NCI-H2107 treated with DMSO at 0.1 percent for 48 hours (cell line): ENCODE results near the gene MED13L.
"Not testable (repeated sequence)": the region's sequence is repeated elsewhere in the genome, so short reads cannot be mapped to it uniquely, and the experiment has no call there.

Experiments used
- DNase-seq: peaks from one replicate; lab custom pipeline; 2025; ENCODE audit not compliant: unreplicated experiment; lab: John Stamatoyannopoulos, UW

Gene MED13L

DNA sequence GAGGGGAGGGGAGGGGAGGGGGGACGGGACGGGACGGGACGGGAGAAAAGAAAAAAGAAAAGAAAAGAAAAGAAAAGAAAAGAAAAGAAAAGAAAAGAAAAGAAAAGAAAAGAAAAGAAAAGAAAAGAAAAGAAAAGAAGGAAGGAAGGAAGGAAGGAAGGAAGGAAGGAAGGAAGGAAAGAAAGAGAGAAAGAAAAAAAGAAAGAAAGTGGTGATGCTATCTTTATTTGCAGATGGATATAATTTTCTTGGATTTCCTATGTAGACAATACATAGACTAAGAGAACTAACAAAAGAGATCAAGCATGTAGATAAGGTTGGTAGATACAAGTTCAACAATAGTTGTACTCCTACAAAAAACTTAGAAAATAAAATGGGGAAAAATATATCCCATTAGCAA lies 245.9 kb downstream of the MED13L start:
- not testable (repeated sequence) for DNase-seq

DNA sequence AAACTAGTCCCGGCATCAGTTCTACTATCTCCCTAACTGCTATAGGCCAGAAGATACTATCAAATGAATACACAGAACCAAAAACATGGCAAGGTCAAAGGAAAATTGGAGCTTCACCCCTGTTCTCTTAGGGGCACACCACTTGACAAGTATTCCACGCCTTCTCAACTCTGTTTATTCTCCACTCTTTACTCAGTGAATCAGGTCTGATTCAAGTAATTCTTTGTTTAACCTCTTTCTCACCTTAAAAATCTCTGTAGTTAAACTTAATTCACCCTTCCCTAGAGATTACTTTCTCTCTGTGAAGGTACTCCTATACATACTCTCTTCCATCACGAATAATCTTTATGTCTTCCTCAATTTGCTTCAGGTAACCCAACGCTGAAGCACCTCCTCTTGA lies 248.9 kb downstream of the MED13L start:
- DNase-seq = no peak

DNA sequence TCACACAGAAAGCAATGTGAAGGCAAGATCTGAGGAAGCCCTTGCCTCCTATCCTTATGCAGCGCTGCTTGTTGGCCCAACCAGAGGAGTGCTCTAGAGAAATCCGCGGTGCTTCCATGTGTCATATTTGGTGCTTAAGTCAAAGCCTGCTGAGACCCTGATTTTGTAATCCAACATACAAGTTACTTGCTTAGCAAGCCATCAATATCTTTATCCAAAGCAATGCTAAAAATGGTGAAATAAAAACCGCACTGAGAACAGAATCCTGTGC lies 250.0 kb downstream of the MED13L start:
- DNase-seq = no peak

DNA sequence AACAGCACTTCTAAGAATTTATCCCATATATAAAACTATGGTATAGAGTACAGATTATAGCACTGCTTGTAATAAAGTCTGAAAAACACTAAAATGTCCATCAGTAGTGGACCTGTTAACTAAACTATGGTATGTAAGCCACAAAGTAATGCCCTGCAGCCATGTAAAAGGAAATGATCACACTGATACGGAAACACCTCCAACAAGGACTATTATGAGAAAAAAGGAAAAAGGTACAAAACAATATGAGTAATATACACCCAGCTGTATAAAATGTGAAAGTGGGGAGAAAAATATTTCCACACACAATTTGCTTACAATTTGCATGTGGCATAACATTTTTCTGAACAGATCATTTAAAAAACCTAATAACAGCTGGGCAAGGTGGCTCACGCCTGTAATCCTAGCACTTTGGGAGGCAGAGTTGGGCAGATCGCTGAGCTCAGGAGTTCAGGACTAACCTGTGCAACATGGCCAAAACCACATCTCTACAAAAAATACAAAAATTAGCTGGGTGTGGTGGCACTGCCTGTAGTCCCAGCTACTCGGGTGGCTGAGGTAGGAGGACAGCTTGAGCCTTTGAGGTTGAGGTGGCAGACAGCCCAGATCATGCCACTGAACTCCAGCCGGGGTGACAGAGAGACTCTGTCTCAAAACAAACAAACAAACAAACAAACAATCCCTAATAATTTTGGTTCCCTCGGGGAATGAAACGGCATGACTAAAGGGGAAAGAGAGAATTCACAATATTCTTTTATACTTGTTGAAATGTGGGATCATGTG lies 250.5 kb downstream of the MED13L start:
- no peak for DNase-seq

DNA sequence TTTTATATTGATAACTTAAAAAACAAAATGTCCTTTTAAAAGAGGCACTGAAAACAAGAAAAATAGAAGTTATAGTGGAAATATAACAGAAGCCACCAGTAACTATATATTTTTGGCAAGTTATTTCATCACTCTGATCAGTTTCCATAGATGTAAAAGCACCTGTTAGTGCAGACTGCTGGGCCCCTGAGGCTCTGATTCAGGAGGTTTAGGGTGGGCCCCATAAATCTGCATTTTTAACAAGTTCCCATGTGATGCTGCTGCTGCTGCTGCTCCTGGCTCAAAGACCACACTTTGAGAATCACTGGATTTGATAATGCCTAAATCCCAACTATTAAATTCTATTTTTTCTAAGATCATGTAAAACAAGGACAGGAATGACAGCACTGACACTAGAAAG lies 251.1 kb downstream of the MED13L start:
- no peak for DNase-seq

DNA sequence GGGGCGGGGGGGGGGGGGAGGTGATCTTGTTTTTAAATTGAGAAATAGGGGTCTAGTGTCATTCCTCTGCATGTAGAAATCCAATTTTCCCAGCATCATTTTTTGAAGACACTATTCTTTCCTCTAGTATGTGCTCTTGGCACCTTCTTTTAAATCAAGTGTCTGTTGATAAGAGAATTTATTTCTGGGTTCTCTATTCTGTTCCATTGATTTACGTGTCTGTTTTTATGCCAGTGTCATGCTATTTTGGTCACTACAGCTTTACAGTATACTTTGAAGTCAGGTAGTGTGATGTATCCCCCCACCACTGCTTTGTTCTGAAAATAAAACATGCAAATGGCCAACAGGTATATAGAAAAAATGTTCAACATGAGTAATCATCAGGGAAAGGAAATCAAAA lies 252.7 kb downstream of the MED13L start:
- DNase-seq = no peak

DNA sequence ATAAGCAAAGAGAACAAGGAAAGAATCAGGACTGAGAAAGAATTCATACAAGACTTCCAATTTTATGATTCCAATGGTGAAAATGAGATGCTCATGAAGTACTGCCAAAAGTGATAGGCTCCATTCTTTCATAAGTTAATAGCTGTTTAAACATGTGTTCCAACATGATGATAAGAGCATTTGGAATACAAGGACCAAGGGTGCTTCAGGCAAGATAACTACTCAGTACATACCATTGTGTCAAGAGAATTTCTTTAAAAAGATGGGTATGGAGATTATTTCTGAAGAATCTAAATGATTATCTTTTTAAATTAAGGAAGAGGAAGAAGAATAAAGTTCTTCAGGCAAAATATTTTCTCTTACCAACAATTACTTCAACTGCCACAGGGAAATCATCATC lies 258.1 kb downstream of the MED13L start:
- DNase-seq = no peak

DNA sequence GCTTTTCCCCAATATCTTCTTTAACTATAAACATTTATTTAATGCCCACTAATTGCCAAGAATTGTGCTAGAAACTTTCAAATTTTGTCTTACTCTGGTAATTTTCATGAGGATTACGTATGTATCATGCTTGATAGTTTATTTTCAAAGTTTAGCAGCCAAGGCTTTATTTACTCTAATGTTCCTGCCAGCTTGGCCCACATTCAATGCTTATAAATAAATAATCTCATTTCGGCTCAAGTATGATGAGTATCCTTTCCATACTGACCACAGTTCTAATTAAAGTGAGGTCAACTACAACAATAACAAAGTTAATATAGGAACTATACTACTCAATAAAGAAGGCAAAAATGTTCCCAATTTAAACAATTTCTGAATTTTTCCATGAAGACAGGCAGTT lies 259.2 kb downstream of the MED13L start:
- no peak for DNase-seq

DNA sequence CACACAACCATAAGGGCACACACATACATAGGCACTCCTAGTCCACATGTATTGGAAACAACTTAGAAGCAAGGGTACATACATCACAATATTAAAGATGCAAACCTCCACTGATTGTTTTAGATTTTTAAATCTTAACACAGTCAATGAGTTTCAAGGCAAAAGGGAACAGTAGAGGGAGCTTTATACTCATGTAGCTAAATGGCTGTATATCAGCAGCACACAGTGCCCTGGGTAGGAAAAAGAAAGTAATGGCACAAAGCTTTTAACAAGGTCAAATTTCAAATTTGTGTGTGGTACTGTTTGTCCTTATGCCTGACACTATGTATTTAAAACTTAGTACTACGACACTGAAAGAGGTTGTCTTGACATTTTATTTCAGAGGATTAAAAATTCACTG lies 262.0 kb downstream of the MED13L start:
- peak; percentile 75 for DNase-seq

DNA sequence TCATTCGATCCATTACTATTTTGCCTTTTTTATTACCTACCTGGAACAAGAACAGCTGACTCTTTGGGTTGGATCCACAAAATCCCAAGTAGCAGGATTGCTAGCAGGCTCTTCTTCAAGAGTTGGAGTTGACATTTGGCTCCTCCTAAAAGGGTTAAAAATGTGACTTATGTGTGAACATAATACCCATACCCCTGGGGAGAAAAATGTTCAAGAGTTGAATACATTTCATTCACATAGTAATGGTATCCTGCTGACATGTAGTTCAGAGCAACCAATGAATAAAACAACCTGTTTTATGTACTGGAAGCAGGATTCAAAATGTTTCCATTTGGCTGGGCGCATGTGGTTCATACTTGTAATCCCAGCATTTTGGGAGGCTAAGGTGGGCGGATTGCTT lies 264.7 kb downstream of the MED13L start:
- no peak for DNase-seq

DNA sequence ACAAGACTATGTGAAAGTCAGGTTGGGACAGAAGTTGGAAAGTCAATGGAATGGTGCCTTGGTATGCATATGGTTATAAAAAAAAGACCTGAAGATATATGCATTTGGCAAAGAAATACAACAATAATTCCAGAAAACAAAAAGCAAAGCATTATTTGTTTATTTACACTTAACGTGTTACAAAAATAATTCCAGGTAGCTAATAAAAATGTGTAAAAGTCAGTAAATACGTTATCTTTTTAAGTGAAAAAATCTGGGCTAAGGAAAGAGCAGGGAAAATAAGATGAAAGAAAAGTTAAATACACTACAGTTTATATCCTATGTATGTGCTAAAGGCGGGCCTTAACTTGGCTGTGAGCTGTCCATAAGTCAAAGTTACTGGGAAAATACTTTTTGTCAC lies 266.3 kb downstream of the MED13L start:
- no peak for DNase-seq

DNA sequence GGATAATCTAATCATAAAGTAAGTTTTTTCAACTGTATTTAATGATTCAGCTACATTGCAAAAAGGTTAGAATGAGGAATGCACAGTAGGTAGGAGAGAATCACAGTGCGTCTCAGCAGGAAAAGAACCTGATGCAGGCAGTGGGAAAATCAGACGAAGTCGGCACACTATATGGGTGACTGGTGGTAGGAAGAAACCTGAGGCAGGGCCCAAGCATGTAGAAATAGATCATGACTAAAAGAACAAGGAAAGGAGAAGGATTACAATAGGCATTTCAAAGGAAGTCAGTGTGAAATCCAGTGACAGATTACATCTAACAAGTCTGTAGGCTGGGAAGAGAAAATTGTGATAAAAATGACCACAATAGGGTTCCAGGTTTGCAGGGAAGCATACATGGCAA lies 267.0 kb downstream of the MED13L start:
- no peak for DNase-seq

DNA sequence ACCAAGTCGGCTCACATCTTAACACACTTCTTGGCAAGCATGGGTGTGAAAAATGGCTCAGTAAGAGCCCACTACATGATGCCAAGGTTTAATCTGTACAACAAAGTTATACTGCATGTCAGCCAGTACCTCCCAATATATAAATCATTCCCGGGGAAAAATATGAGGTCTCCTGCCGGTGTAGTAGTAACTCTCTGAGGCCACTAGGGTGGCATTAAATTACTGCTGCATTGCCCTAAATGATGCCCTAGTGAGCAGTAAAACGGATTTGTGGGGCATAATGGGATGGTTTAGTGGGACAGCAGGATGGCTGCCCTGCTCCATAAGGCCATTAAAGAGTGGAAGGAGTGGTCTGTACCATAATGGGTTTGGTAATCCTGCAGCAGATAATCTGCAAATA lies 267.7 kb downstream of the MED13L start:
- DNase-seq = no peak

DNA sequence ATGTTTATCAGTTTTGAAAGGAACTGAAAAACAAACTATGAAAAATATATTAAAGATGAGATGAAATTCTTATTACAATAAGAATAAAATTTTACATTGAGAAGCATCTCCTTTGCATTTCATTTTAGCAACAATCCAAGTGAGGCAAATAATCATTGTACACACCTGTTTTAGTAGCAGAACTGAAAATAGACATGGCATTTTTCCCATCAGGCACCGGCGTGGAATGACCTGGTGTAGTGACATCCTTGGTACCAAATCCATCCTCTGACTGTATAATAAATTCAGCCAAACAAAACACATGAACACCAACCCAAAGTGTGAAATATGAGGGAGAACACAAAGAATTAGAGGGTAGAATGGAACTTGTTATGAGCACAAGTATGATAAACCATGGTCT lies 271.4 kb downstream of the MED13L start:
- DNase-seq = no peak

DNA sequence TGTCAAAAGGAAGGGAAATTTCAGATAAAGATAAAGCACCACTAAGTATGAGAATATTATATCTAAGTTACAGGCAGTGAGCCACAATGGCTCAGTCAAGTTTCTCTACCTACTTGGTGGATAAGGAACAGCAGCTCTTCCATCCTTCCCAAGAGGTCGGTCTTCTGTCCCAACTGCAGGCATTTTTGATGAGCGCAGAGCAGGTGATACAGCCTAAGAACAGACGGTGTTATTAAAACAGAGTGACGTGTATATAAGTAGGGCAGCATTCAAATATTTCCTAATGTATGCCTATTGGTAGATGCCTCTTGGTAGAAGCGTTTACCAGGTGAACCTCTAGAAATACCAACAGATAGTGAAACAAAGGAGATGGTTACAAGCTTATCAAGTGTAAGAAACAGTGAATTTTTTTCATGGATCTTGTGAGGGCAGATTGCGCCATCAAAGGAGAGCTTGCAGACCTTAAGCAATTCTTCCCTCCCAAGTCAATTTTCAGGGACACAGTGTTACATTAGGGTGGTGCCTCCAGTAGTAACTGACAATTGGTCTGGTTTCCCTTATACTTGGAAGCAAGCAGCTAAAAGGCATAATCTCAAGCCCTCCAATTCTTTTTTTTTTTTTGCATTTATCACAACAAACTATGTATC lies 274.5 kb downstream of the MED13L start:
- DNase-seq = no peak

DNA sequence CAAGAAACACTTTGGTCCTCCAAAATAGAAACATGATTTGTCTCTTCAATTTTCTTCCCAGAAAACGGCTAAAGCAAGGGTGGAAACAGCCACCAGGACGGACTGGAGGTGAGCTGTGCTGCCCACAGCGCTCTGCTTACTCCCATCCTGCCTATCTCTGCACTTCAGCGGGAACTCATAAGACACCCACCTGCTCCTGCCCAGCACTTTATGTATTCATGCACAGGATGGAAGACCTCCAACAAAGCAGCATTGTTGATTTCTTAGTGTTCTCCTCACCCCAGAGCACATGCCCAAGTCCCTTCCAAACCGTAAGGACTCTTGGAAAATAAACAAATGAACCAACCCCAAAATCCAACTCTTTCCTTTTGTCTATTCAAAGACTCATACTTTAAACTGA lies 277.2 kb downstream of the MED13L start:
- no peak for DNase-seq

DNA sequence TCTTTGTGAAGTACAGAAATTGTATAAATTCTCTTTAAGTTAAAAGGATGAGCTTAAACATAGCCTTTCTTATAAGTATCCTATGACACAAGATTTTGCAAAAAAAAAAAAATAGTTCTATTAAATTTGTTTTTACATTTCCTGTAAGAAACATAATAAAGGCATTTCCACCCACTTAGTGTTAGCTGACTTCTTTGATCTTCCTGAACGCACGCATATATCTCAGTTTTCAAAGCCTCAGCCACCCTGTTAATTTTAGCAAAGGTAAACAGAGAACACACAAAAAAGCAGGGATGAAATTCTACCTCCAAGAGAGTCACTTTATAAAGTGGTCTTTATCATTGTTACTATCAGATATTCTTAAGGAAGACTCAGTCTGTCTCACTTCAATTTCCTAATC lies 277.9 kb downstream of the MED13L start:
- DNase-seq = no peak

DNA sequence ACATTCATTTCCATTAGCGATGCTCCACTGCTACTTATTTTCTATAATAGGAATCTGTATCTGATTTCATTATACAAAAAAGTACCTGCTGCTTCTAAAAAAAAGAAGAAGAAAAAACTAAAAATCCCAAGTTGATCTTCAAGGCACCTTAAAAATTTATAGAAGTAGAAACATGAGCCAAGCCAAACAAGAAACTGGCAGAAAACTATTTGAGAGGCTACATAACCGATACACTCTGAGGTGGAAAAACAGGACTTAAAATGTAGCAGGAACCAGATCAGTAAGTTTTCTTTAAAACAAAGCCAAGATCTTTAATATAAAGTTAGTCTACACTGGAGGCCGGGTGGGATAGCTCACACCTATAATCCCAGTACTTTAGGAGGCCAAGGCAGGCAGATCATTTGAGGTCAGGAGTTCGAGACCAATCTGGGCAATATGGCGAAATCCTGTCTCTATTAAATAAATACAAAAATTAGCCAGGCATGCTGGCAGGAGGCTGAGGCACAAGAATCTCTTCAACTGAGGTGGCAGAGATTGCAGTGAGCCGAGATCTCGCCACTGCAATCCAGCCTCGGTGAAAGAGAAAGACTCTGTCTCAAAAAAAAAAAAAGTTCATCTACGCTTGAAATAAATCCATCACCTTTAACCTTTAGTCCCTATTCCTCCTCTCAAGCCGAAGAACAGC lies 278.6 kb downstream of the MED13L start:
- no peak for DNase-seq

DNA sequence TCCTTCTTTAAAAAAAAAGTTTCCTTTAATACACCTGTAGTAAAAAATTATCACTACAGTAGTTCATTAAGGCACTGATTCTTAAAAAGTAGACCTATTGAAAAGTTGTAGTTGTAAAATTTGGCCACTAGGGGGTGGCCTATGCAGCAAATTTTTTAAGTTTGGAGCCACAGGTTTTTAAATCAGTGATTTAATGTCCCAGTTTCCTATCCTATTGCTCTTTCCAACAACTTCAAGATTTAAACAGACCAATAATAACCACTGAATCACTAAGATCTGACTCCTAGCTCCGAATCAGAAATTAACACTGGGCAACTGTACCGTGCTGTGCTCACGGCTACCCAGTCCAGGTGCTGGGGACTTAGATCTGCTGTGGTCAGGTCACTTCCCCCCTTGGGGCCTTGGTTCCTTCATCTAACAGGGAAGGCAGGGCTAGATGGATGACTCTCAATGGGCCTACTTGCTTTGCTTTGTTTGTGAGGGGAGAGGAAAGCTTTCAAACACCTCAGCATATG lies 279.3 kb downstream of the MED13L start:
- DNase-seq = peak; percentile 66

DNA sequence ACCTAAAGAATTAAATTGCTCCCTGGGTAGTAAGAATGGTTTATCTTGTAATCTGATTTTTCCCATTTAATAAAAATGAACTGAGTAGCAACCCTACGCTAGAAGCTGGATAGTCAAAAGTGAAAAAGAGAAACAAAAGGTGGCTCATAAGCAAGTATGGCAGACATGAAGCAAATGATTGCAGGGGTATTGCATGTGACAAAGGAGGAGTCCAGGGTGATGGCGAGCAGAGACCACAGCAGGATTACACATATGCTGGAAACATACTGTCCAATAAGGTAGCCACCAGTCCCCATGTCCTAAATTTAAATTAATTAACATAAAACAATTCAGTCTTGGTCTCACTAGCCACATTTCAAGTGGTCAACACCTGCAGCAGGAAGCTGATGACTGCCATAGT lies 283.8 kb downstream of the MED13L start:
- no peak for DNase-seq

DNA sequence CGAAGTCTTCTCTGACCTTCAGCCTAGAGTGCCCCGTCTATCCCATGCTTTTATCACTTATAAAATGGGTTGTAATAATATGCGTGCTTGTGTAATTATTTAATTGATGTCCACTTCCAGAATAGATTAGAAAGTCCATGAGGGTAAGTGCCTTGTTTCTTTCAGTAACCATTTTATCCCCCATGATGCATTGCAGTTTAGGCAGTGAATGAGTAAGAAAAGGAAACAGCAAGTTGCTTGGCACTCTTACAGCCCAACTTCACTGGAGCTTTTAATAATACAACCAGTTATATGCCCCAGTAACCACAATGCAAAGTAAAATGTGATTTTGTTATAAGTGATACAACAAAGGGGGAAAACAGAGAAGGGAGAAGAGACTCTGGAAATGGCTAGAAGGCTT lies 287.3 kb downstream of the MED13L start:
- DNase-seq = no peak
